Kasumi-1 (cell line): ENCODE measurements around the gene GRB10.

Experiments used
- DNase-seq, 2 experiments: peaks; one replicate each; lab custom pipeline; 2025; lab: John Stamatoyannopoulos, UW

GRB10 gene

DNA sequence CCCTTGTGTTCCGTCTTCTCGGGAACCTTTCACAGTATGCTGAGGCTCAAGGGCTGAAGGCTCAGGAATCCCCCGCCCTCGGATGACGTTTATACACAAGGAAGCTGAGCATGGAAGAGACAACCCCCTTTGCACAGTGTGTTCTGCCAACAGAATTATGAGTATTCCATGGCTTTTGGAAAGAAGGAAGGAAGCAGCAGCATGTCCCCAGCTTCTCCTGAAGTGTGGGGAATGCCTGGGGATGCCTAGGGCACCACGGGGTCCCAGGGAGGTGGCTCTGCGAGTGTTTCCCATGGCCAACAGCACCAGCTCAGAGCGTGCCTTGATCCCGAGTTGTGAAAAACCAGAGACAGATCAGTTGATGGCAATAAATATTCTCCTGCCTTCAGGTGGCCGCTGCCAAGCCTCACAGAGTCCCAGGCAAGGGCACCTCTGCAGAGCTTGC, 128.7 kb downstream of the GRB10 start:
- DNase-seq, result no peak

DNA sequence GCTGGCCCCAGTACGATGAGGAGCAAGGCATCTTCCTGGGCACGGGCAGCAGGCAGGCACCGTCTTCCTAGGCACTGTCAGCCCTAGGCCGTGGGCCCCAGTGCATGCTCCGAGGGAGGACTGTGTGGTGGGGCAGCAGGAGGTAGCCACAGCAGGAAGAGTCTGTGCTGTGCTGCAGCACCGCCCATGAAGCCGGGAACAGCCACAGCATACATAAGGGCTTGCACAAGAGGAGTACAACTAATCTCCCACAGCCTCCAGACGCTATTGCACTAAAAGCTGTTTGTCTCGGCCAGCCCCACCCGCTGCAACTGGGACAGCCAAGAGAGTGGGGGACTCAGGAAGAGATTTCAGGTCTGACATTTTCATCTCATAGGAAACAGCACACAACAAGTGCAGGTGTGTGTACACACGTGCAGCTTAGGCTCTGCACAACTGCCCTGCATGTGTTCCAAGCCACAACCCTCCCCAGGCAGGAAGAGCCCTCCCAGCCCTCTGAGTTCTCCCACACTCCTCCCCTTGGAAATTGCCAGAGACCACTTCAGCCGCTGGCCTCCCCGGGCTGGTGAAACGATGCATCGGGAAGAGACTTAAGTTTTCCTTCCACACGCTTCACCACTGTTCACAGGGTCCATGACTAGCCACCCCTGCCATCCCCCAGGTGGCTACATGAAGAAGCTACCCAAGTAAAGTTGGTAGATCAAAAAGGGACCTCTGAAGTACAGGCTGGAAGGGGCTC, 129.4 kb downstream of the GRB10 start:
- DNase-seq, result peak in 1 of 2 experiments; percentile 10

DNA sequence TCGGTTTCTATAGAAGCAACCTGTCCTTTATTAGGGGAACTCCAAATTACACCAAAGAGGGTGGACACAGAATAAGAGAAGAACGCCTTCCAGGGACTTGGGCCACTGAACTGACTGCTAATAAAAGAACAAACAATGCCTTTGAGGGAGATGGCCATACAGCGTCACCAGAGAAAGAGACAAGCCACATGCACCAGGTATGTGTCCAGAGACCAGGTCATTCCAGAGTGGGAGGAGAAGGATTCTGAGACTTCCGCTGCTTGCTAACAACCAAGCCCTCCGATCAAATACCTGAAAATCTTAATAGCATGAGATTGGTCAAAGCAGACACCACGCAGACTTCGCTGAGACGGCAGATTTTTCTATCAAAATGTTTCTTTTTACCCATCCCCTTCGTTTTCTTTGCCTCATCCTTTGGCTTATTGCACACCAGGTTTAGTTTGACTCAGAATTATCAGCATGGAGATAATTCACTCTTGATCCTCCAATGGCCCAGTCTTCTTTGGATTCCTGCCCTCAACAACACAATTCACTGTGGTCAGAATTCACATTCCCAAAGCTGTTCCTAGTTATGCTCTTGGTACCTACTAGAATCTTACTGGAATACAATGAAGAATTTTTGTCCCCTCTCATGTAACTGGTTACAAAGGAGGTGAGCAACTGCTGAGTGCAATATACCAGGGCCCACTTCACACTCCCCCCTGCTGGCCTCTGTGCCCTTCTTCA, 130.1 kb downstream of the GRB10 start:
- no peak for DNase-seq

DNA sequence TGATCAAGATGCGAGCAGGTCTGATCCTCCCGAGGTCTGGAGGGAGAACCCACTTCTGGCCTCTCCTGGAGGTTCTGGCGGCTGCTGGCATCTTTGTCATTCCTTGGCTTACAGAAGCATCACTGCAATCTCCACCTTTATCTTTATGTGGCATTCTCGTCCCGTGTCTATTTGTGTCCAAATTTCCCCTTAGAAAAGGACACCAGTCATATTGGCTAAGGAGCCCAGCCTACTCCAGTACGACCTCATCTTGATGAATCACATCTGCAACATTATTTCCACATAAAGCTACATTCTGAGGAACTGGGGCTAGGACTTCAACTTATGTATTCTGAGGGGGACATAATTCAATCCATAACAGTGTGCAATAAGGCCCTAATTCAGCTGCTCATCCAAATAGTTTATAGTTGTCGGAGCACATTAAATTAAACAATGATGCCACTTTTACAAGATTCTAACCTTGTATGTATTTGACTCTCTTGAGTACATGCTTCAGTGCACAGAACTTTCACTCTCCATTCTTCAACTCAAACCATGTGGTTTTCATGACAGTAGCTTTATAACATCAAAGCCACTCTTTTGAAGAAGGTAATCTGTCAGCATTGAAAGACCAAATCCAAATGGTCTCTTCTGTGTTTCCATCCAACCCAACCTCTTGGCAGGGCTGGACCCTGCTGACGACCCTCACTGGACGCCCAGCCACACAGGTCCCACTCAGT, 131.3 kb downstream of the GRB10 start:
- DNase-seq, result no peak

DNA sequence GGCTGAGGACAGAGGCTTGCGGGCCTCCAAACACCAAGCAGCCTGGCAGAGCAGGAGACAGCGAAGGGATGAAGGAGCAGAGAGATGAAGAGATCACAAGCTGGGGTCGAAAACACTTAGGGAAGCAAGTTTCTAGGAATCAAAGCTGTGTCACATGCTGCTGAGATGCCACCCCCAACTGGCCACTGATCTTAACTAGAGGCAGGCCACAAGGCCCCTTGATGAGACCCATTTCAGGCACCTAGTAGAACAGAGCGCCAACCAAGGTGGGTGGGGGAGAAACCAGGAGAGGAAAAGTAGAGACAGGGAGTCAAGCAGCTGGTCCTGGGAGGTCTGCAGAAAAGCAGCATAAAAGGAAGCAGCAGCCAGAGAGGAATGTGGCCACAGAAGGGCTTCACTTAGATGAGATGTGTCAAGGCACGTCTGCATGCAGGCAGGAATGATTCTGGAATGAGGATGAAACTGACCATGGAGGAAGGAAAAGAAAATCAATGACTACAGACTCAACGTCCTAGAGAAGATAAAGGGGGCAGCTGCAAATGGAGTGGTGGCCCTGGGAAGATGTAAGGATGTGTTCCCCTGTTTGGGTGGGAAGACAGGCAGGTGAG, 132.5 kb downstream of the GRB10 start:
- DNase-seq, result no peak

DNA sequence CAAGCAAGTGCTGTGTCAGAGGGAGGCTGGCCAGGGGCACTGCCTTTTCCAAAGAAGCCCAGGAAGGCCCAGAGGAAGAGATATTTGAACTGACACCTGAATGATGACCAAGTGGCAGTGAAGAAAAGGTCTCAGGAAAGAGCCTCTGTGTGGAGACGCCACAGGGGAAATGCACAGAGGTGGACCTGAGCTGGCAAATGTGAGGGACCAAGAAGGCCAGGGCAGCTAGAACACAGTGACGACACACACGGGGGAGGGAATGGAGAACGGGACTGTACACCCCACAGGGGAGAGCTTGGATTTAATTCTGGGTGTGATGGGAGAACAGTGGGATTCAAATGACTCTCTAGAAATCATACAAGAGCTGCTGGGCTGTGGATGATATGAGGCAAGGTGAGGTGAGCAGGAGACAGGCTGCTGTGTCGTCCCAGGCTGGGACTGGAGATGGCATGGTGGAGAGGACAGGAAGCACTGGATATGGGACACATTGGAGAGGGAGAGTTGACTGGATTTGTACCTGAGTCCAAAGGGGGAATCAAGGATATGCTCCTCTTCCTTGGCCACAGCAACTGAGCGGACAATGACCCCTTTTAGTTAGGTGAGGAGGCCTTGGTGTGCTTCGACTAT, 133.3 kb downstream of the GRB10 start:
- DNase-seq, result no peak

DNA sequence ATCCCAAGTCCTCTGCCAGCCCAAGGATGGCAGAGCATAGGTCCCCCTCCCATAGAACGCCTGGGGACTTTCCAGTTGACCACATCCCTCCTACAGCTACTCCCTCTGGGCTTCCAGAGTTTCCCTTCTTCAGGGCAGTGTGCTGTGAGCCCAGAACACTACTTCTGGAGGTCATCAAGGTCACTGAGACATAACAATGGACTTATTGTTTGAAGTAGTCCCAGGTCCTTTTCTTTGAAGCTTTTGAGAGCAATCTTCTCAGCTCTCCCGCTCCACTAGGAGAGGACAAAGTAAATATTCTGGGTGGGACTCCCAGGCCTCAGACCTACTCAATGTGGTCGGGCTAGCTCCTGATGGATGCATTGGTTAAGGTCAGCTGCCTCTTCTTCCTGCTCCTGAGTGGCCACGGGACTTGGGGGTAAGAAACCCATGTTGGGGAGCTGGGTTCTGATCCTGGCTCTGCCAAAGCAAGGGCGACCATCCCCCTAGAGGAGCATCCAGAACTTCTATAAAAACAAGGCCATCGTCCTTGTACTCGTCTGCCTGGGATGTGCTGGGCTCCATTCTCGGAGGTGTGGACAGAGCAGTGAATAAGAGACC, 134.0 kb downstream of the GRB10 start:
- DNase-seq, result no peak

DNA sequence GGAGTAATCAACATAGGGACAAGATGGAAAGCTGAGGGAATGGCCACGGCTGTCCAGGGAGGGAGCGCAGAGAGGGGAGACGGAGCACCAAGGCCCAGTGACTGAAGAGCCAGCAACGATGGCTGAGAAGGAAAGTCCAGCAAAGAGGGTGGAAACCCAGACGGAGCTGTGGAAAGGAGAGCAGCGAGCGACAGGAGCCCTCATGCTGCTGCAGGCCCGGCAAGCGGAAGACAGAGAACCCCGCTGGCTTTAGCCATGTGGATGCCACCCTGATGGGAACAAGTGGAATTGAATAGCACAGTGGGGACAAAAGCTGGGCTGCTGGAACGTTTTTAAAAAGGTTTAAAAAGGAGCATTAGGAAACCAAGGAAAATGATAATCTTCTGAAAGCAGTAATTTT, 134.6 kb downstream of the GRB10 start:
- DNase-seq, result no peak

DNA sequence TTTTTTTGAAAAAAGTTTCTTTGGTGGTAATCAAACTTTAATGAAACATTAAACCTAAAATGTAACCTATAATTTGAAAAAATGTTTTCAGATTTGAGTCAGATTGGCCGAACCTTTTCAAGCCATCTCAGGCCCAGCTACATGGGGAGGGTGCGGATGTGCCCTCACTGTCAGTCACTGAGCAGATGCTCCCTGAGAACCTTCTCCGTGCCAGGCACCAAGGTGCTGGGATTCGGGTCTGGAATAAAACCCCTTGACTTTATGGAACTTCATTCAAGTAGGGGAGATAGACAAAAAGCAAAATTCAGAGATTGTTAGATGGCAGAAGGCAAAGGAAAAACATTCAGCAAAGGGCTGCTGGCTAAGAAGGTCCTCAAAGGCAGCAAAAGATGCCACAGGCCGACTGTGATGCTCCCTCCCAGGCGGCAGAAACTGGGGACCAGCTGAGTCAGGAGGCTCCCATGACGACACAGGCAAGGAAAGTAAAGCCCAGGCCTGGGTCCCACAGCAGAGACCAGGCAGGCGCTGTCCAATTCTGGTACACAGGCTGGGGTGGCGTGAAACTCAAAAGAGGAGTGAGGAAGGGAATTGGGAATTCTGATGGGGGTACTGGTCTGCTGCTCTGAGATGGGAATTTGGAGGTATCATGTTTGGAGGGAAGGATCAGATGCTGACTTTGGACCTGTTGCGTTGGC, 135.3 kb downstream of the GRB10 start:
- no peak for DNase-seq

DNA sequence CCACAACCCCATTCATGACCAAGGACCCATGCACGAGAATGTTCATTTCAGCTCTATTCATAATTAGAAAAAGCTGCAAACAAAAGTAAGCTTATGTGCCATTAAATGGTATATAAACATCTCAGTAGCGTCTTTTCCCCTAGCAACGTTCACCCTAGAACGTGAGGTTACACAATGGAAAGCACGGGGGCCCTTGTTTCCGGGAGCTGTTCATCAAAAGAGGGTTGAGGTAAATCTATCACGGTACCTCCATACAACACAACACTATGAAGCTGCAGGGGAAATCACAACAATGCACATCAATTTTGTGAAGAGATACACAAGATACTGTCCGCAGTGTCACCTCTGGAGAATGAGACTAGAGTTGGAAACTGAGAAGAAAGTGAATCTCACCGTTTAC, 136.6 kb downstream of the GRB10 start:
- DNase-seq, result no peak

DNA sequence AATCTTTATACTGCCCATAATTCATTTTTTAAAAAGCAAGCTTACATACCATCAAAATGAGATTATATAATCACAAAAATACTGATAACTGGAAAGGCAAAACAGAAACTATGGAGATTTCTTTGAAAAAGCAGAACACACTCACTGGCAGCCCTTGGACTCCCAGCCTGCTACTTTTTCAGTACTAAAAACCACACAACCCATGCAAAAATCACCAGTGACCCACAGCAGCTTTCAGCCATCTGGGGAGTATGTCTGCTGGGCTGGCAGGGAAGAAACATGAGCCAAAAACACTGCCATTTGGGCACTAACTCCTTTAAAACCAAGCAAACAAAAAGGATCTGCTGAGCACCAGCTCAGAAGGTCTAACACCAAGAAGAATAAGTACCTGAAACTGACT, 137.5 kb downstream of the GRB10 start:
- no peak for DNase-seq

DNA sequence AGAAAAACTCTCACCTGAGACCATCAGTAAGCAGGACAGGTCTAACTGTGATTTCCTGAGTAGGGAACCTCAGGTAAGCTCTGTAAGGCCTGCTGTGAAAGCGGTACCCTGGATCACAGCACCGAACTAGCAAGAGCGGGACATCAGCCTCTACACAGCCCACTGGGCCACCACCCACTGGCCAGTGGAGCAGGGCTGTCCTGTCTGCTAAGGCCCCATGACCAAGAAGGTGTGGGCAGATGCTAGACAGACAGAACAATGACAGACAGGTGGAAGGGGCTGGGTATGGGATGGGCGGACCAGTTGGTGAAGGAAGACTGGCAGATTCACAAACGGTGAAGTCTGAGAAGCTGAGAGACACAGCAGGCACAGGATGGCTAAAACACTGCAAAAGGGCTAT, 138.1 kb downstream of the GRB10 start:
- DNase-seq, result no peak

DNA sequence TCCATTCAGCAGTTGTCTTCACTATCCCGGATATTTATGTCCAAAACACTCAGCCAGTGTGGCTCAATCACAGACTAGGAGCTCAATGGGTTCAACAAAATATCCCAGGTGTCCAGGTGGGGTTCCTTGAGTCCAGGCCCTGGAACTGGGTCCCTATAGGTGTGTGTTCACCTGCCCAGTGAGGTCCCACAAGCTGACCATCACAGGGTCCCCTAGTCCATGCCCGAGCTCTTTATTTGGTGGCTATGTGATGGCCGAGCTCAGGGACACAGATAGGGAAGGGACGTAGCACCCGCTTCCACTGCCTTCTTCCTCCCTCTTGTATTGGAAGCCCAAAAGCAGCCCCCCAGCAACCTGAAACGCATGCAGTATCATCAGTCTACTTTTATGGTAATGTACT, 138.6 kb downstream of the GRB10 start:
- no peak for DNase-seq

DNA sequence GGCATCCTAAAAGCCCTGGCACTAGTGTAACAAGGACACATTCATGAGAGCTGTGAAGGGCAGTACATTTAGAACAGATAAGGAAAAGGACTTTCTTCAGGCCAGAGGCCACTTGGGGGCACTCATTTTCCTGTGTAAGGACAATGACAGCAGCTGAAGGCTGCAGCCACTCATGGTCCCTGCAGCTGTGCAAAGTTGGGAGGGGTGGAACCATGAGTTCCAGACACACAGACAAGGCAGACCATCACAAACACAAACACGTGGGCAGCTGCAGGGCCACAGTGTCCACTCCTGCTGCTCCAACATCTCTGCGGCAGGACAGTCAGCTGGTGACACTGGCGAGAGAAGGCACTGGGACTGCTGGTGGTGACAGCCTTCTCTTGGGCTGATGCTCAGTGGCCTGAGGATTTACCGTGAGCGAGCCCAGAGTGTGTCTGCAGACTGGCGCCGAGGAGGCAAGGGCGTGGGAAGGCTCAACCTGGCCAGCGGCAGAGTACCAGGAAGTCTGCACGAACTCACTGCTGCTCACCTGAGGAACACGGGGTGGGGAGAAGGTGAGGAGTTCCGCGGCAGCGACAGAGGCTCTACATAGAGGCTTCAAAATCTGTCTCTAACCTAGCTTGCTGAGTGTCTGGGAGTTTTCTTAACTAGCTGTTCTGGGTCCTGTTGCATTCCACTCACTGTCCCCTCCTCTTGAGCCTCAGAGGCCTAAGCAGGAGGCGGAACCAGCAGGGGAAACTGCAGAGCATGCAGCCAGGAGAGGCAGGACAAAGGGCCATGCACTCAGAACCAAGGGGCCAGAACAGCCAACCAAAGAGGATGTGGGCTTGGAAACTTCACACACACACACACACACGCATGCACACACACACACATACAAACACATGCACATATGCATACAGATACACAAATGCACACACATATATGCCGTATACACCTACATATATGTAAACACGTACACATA, 141.0 kb downstream of the GRB10 start:
- no peak for DNase-seq

DNA sequence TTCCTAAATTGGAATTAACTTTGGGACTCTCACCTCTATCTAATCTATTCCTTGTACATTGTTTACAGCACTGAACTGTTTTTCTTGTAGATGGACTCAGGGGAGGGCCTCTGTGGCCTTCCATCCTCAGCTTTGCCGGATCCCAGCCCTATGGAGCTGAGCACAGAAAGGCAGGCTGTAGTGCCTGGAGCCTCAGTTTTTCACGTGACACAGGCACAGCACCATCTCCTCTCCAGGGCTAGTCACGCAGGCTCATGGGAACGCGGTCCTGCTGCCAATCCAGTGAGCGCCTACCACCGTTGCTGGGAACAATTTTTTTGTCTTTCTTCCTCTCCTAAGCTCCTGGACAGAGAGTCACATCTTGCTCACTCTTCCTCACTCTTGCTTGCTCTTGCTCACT, 141.9 kb downstream of the GRB10 start:
- DNase-seq, result no peak

DNA sequence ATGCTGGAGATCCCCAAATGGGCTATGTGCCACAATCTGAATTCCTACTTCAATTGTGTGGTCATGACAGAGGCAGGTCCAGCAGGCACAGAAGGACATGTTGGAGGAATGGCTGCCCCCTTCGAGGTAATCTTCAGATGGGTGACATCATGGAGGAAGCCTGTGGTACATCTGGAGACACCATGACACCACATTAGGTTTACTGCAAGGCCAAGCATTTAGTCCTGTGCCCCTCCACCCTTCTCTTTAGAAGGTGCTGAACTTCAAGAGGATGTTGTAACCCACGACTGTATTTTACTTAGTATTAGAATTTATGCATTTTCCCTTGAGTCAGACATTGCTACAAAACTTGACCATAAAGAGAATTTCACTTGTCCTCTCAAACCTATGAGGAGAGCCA, 142.4 kb downstream of the GRB10 start:
- no peak for DNase-seq

DNA sequence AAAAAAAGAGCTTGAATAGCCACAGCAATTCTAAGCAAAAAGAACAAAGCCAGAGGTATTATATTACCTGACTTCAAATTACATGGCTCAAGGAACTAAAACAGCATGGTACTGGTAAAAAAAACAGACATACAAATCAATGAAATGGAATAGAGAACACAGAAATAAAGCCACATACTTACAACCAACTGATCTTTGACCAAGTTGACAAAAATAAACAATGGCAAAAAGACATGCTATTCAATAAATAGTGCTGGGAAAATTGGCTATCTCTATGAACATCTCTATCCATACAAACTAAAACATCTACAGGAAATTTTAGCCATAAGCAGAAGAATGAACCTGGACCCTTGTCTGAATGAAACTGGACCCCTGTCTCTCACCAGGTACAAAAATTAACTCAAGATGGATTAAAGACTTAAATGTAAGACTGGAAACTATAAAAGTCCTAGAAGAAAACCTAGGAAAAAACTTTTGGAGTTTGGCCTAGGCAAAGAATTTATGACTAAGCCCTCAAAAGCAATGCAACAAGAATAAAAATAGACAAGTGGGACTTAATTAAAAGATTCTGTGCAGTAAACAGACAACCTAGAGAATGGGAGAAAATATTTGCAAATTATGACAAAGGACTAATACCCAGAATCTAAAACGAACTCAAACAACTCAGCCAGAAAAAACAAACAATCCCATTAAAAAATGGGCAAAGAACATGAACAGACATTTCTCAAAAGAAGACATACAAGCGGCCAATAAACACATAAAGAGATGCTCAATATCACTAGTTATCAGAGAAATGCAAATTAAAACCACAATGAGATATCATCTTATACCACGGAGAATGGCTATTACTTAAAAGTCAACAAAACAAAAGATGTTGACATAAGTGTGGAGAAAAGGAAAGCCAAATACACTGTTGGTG, 144.7 kb downstream of the GRB10 start:
- DNase-seq, result no peak

DNA sequence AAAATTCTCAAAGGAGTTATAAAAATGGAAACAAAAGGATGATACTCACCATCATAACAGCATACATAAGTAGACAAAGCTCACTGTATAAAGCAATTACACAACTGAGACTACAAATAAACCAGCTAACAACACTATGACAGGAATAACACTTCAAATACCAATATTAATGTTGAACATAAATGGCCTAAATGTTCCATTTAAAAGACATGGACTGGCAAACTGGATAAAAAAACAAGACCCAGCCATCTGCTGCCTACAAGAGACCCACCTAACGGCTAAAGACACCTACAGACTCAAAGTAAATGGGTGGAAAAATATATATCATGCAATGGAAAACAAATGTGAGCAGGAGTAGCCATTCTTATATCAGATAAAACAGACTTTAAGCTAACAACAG, 148.3 kb downstream of the GRB10 start:
- DNase-seq, result no peak

DNA sequence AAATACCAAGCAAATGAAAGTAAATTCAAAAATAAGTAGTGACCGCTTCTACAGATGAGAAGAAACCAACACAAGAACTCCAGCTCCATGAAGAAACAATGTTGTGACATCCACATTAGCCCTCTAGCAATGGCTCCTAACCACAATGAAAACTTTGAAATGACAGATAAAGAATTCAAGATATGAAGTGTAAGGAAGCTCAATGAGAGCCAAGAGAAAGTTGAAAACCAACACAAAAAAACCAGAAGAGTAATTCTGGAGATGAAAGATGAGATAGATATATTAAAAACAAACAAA, 149.3 kb downstream of the GRB10 start:
- DNase-seq, result no peak
